B cell (primary cell): ENCODE results near the gene NBDY. TPM values are rescaled to one million over a fixed set of nuclear protein-coding genes. Genes with fewer than 3 reads are reported as not detected.

Experiments
- ATAC-seq: fragments of 200-7000 bp; cut with Tn5 transposase; one replicate; pipeline ENCODE4 v1.10.0; 2021; ENCODE audit warnings: low read depth, mild to moderate bottlenecking, moderate number of reproducible peaks, moderate library complexity
- CTCF ChIA-PET: fragments of 350-600 bp; sonication (Branson Sonifier 250); formaldehyde crosslinking; loops from one replicate; lab custom pipeline; 2021; ENCODE audit warnings: antibody characterized with exemption, inconsistent platforms; lab: Charles Lee
- POLR2A ChIA-PET: fragments of 350-600 bp; sonication (Branson Sonifier 250); formaldehyde crosslinking; loops from one replicate; lab custom pipeline; 2021; ENCODE audit warnings: antibody characterized with exemption; lab: Charles Lee
- DNase-seq: peaks from one replicate; pipeline ENCODE4 v3.0.0; 2013
- H2AFZ ChIP-seq: 2 replicates; pipeline ENCODE4 v1.6.1; 2012; ENCODE audit warnings: mild to moderate bottlenecking, low read depth, low read length; ENCODE audit not compliant: insufficient read depth, poor library complexity, severe bottlenecking
- H3K27ac ChIP-seq, 2 donors: 1 replicate in 1 of 2; 2 replicates in 1 of 2; pipeline ENCODE4 v1.5.1; 2012 to 2013; ENCODE audit warnings: low read length in 2 of 2, mild to moderate bottlenecking in 2 of 2, moderate library complexity in 1 of 2
- H3K27me3 ChIP-seq, 4 experiments: fragments of 200-600 bp in 1 of 4; sonication (generic) in 1 of 4; replicated peaks in 1 of 4; 1 replicate in 2 of 4; 2 replicates in 2 of 4; pipeline versions ENCODE4 v1.6.1 to v1.7.0; 2013 to 2016; ENCODE audit warnings: low read length in 3 of 4, mild to moderate bottlenecking in 2 of 4, mixed read lengths in 1 of 4, moderate library complexity in 1 of 4; ENCODE audit not compliant: insufficient read depth in 4 of 4, control insufficient read depth in 3 of 4; ENCODE audit errors: control extremely low read depth in 1 of 4
- H3K36me3 ChIP-seq, 2 experiments: replicated peaks in 1 of 2; 1 replicate in 1 of 2; 2 replicates in 1 of 2; pipeline versions ENCODE4 v1.6.1 to v1.7.1; 2013; ENCODE audit warnings: low read length in 1 of 2; ENCODE audit not compliant: insufficient read depth in 2 of 2, control insufficient read depth in 1 of 2; ENCODE audit errors: control extremely low read depth in 1 of 2, extremely low read depth in 1 of 2
- H3K4me1 ChIP-seq, 2 donors: fragments of 200-600 bp in 1 of 2; sonication (generic) in 1 of 2; 1 replicate in 1 of 2; 2 replicates in 1 of 2; pipeline versions ENCODE4 v1.5.1 to v1.6.1; 2013 to 2017; ENCODE audit warnings: low read length in 2 of 2; ENCODE audit not compliant: control insufficient read depth in 2 of 2, insufficient read depth in 2 of 2
- H3K4me2 ChIP-seq: replicated peaks from 2 replicates; pipeline ENCODE3; 2012; ENCODE audit warnings: mild to moderate bottlenecking, low read depth, low read length; ENCODE audit not compliant: poor library complexity, severe bottlenecking
- H3K4me3 ChIP-seq, 5 experiments: fragments of 200-600 bp in 1 of 5; sonication (generic) in 1 of 5; 1 replicate in 3 of 5; 2 replicates in 2 of 5; pipeline versions ENCODE4 v1.5.1 to v1.7.0; 2011 to 2016; ENCODE audit warnings: low read length in 4 of 5, mild to moderate bottlenecking in 4 of 5, low read depth in 2 of 5, control low read depth in 1 of 5, moderate library complexity in 1 of 5; ENCODE audit not compliant: insufficient read depth in 1 of 5; ENCODE audit errors: control extremely low read depth in 1 of 5, extremely low read depth in 1 of 5
- H3K79me2 ChIP-seq: fragments of 200-600 bp; sonication (generic); one replicate; pipeline ENCODE4 v1.6.0; 2016; ENCODE audit warnings: low read length; ENCODE audit not compliant: control insufficient read depth, insufficient read depth
- H3K9ac ChIP-seq: fragments of 200-600 bp; sonication (generic); 2 replicates; pipeline ENCODE4 v1.6.1; 2017; ENCODE audit warnings: mild to moderate bottlenecking, low read length, moderate library complexity
- H3K9me3 ChIP-seq, 3 donors: one replicate each; pipeline versions ENCODE4 v1.6.1 to v1.7.1; 2013; ENCODE audit warnings: low read length in 2 of 3; ENCODE audit not compliant: control insufficient read depth in 2 of 3, insufficient read depth in 1 of 3; ENCODE audit errors: control extremely low read depth in 1 of 3
- H4K20me1 ChIP-seq: 2 replicates; pipeline ENCODE4 v1.6.0; 2012; ENCODE audit warnings: mild to moderate bottlenecking, low read length; ENCODE audit not compliant: insufficient read depth, control insufficient read depth, poor library complexity, severe bottlenecking
- H3K27ac Mint-ChIP-seq: one replicate; pipeline ENCODE4 v1.8.0; 2021; ENCODE audit warnings: mixed read lengths
- H3K27me3 Mint-ChIP-seq: one replicate; pipeline ENCODE4 v1.8.0; 2021; ENCODE audit warnings: mixed read lengths
- H3K4me1 Mint-ChIP-seq: one replicate; pipeline ENCODE4 v1.8.0; 2021; ENCODE audit warnings: mixed read lengths
- H3K4me3 Mint-ChIP-seq: one replicate; pipeline ENCODE4 v1.8.0; 2021; ENCODE audit warnings: mixed read lengths
- H3K9me3 Mint-ChIP-seq: one replicate; pipeline ENCODE4 v1.8.0; 2022; ENCODE audit warnings: mixed read lengths; ENCODE audit not compliant: insufficient read depth
- EZH2 ChIP-seq: IDR thresholded peaks from 2 replicates; pipeline ENCODE4 v1.6.1; 2012; ENCODE audit warnings: borderline replicate concordance, low read depth, mild to moderate bottlenecking, moderate library complexity, low read length; ENCODE audit not compliant: insufficient read depth, poor library complexity, severe bottlenecking
- WGBS: methylation state at CpG from one replicate; pipeline ENCODE4 v1.1.5; 2013; ENCODE audit warnings: missing lambda C conversion rate; ENCODE audit not compliant: insufficient coverage; 5-methylcytosine and 5-hydroxymethylcytosine counted together
- intact Hi-C: fragments of 100-400 bp; cut with micrococcal nuclease; formaldehyde crosslinking; loops from one replicate; pipeline ENCODE4 v1.10.0; 2022
- polyA plus RNA-seq: library from polyadenylated mRNA; depleted of rRNA; stranded (reverse); fragments of >200 nt; gene quantifications from 2 replicates; pipeline ENCODE4 v1.2.3, GENCODE V29; 2012
- total RNA-seq, 2 donors: library from RNA; stranded (reverse); fragments of 120-200 nt in 1 of 2; gene quantifications; 1 replicate in 1 of 2; 2 replicates in 1 of 2; pipeline versions ENCODE4 v1.2.3 to v1.2.4, GENCODE V29; 2013 to 2022
- TF ChIP-seq, protein P1 (sequence below): fragments of 200-600 bp; IDR thresholded peaks from one replicate; pipeline ENCODE4 v1.8.0; 2022; ENCODE audit warnings: antibody characterized with exemption, mild to moderate bottlenecking

NBDY gene
- total and polyA plus RNA-seq, 2 donors (not counting 1 experiment from before 2014, with no cell fraction given) = 26.7 to 36.5 TPM

GRCh38 chrX:56813318-56813837, 84.3 kb downstream of the NBDY start:
- Mint-ChIP-seq H3K4me1 (peaks cover 67% of the 10 kb centered on the region), H3K9me3 (no peaks in the 10 kb centered on the region), H3K27me3 (no peaks in the 10 kb centered on the region), H3K27ac (peak overlapping the region; percentile 84), H3K4me3 (peak overlapping the region; percentile 76)
- TF ChIP-seq, protein P1, sequence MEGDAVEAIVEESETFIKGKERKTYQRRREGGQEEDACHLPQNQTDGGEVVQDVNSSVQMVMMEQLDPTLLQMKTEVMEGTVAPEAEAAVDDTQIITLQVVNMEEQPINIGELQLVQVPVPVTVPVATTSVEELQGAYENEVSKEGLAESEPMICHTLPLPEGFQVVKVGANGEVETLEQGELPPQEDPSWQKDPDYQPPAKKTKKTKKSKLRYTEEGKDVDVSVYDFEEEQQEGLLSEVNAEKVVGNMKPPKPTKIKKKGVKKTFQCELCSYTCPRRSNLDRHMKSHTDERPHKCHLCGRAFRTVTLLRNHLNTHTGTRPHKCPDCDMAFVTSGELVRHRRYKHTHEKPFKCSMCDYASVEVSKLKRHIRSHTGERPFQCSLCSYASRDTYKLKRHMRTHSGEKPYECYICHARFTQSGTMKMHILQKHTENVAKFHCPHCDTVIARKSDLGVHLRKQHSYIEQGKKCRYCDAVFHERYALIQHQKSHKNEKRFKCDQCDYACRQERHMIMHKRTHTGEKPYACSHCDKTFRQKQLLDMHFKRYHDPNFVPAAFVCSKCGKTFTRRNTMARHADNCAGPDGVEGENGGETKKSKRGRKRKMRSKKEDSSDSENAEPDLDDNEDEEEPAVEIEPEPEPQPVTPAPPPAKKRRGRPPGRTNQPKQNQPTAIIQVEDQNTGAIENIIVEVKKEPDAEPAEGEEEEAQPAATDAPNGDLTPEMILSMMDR = no peak
- TF ChIP-seq EZH2 = no peak
- Histone ChIP-seq H3K36me3 (no peaks in the 10 kb centered on the region), H3K9me3 (no peaks in the 10 kb centered on the region), H3K9ac (peak overlapping the region; percentile 62), H3K4me3 (peak overlapping the region in 2 of 5 experiments; percentile 42 to 58), H3K27me3 (no peaks in the 10 kb centered on the region), H3K4me1 (peaks cover 32 to 35% of the 10 kb centered on the region in 2 donors), H4K20me1 (no peaks in the 10 kb centered on the region), H2AFZ (peak overlapping the region; percentile 80), H3K4me2 (peak overlapping the region; percentile 76), H3K27ac (peak overlapping the region; percentile 82 to 86), H3K79me2 (peaks cover 6% of the 10 kb centered on the region)
- ChIA-PET CTCF (no interaction called here), POLR2A (no interaction called here)
- intact Hi-C loops = loop anchor here (5.0 kb wide), 1 partner anchor 309 kb away; the partner anchor contains the start of gene SPIN2B
- 13% methylated on average over 3 of the region's 7 CpGs for WGBS
- ATAC-seq = peak; percentile 42
- peak; percentile 36 for DNase-seq

DNA sequence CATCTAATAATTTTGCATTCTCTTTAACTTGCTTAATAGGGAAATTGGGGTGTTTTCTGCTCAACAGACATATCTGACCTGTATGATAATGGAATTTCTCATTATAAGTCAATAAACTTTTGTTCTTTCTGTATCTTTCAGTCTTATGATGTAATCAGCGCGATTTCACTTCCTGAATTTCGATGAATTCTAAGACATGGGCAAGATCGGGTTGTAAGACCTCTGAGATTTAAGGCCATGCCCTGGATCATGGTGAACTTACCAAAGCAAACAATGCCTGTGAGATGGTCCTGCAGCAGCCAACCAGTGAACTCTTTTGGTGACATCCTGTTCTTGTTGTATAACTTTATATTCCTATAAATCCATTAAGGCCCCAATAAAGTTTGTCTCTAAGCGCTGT, 88.1 kb downstream of the NBDY start:
- Histone ChIP-seq H3K79me2 (no peaks in the 10 kb centered on the region), H4K20me1 (no peaks in the 10 kb centered on the region), H3K36me3 (no peaks in the 10 kb centered on the region), H3K4me1 (peaks cover 20 to 24% of the 10 kb centered on the region in 2 donors), H3K9ac (no peak overlapping the region), H3K27me3 (no peaks in the 10 kb centered on the region), H2AFZ (no peak overlapping the region), H3K9me3 (peaks cover 0 to under 1% (median 0%) of the 10 kb centered on the region in 3 donors), H3K4me2 (no peak overlapping the region), H3K4me3 (no peak overlapping the region), H3K27ac (no peak overlapping the region)
- ATAC-seq (no peak), DNase-seq (no peak)
- Mint-ChIP-seq H3K4me3 (no peak overlapping the region), H3K27me3 (no peaks in the 10 kb centered on the region), H3K9me3 (no peaks in the 10 kb centered on the region), H3K27ac (no peak overlapping the region), H3K4me1 (peaks cover 32% of the 10 kb centered on the region)
- ChIA-PET CTCF (no interaction called here), POLR2A (no interaction called here)
- no CpG with 5 or more reads among the region's 5 CpGs for WGBS
- TF ChIP-seq, protein P1 = no peak
- TF ChIP-seq EZH2 = no peak
- intact Hi-C loops = no loop called here
